GM10248 (cell line): ENCODE measurements around the gene SGPP2.

ENCODE experiments used
- CTCF ChIA-PET: fragments of 300-600 bp; sonication (Branson Sonifier 250); formaldehyde crosslinking; extraction: SDS; loops from one replicate; lab custom pipeline; 2021; ENCODE audit warnings: antibody characterized with exemption; lab: Yijun Ruan, JAX
- POLR2A ChIA-PET: fragments of 350-650 bp; sonication (Branson Sonifier 250); formaldehyde crosslinking; extraction: SDS; loops from one replicate; lab custom pipeline; 2020; ENCODE audit warnings: antibody characterized with exemption; lab: Yijun Ruan, JAX
- DNase-seq: peaks from one replicate; pipeline ENCODE4 v3.0.0; 2012; ENCODE audit errors: extremely low spot score
- CTCF ChIP-seq: IDR thresholded peaks from 2 replicates; pipeline ENCODE4 v1.5.1; 2012; ENCODE audit warnings: mild to moderate bottlenecking, low read depth; ENCODE audit errors: extremely low read depth, missing control alignments, control extremely low read depth

Gene SGPP2

DNA sequence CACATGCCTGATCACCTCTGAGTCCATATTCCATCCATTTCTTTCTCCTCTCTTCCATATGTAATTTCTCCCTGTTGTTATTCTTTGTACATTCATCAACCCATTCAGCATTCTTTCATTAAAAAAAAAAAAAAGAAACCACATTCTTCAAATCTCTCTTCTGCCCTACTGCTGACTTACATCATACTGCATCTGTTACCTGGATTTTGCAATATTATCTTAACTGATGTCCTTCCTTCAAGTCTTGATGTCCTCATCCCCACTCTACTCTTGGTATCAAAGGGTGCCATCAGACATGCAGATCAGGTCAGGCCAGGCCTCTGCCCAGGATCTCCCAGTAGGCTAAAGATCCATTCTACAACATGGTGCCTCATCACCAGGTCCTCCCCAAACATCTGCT, 90.6 kb downstream of the SGPP2 start:
- no peak for DNase-seq
- ChIA-PET POLR2A (no interaction called here), CTCF (no interaction called here)
- TF ChIP-seq CTCF: no peak

GRCh38 chr2:222518570-222519381, 94.4 kb downstream of the SGPP2 start:
- POLR2A ChIA-PET: no interaction called here
- DNase-seq: no peak
- TF ChIP-seq CTCF: no peak
- CTCF ChIA-PET: interaction anchor here (0.9 to 2.5 kb wide), 5 partner anchors 11 to 201 kb away, joined by 3 to 14 read pairs (median 4); no protein-coding TSS in a partner anchor

- POLR2A ChIA-PET: no interaction called here
- no peak for TF ChIP-seq CTCF
- CTCF ChIA-PET: interaction anchor here (1.0 to 2.1 kb wide), 2 partner anchors 10 to 203 kb away, joined by 3 to 6 read pairs; no protein-coding TSS in a partner anchor
- no peak for DNase-seq
These were observed 96.8 kb downstream of the SGPP2 start for GRCh38 chr2:222521099-222521498.

- ChIA-PET POLR2A (no interaction called here), CTCF (no interaction called here)
- DNase-seq: no peak
These were observed 97.7 kb downstream of the SGPP2 start for GRCh38 chr2:222522082-222522481.

DNA sequence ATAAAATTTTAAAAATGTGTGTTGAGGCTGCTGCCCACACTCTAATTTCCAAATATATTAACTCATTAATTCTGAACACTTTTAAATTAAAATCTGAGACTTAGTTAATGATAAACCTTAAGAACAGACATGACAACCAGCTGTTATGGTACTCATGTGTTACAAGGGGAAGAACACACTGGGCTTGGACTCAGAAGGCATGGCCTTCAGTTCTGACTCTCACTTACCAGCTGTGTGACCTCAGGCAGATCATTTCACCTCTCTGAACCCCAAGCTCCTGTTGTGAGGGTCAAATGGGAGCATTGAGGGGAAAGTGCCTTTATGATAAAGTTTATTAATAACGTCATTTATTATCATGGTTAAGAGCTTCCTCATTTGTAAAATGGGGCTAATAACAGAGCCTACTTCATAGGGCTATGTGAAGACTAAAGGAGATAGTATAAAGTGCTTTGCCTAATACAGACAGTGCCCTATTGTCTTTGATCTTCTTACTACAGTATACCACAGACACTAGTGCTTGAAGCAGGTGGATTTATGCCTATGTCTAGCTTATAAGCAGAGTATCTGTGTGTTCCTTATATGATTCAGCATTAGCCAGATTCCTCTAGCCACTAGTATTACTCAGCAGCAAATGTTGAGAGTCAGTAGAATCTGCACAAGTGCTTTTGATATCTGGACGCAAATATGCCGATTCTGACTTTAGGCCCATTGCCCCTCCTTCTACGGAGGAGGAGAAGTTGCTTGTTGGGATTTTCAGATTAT, 99.6 kb downstream of the SGPP2 start:
- CTCF ChIA-PET: interaction anchor here (0.8 to 1.9 kb wide), 5 partner anchors 9 to 206 kb away, joined by 3 to 7 read pairs (median 4); no protein-coding TSS in a partner anchor
- POLR2A ChIA-PET: no interaction called here
- DNase-seq: no peak
- TF ChIP-seq CTCF: no peak

More at GRCh38 chr2:222522082-222522481, 97.7 kb downstream of the SGPP2 start:
- TF ChIP-seq CTCF: no peak

- CTCF ChIA-PET: interaction anchor here (1.0 to 1.2 kb wide), 2 partner anchors 45 to 208 kb away, joined by 3 read pairs; no protein-coding TSS in a partner anchor
- DNase-seq: no peak
- TF ChIP-seq CTCF: no peak
- POLR2A ChIA-PET: no interaction called here
These were observed 101.5 kb downstream of the SGPP2 start for GRCh38 chr2:222525811-222526210.
